ENCODE measurements around the gene TMEM221.

TMEM221 gene

DNA sequence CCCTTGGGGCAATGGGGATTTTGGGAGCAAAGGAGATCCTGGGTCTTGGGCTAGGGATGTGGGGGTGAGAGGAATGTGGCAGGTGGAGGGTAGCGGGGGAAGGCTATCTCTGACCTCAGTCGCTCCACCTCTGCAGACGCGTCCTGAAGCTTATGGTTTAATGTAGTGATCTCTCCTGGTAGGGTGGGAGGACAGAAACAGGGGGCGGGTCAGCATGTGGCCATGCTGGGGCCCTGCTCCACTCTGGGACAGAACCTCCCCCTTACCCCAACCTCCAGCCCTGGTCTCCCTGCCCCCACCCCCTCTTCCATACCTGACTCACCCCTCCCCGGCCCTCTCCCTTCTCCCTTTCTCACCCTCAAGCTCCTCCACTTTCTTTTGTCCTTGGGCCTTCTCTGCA lies 44.5 kb downstream of the TMEM221 start:
- no peak for DNase-seq

GRCh38 chr19:17402982-17403855 lies 45.2 kb downstream of the TMEM221 start:
- no peak for DNase-seq

GRCh38 chr19:17401628-17402027 lies 46.8 kb downstream of the TMEM221 start:
- no peak for DNase-seq

DNA sequence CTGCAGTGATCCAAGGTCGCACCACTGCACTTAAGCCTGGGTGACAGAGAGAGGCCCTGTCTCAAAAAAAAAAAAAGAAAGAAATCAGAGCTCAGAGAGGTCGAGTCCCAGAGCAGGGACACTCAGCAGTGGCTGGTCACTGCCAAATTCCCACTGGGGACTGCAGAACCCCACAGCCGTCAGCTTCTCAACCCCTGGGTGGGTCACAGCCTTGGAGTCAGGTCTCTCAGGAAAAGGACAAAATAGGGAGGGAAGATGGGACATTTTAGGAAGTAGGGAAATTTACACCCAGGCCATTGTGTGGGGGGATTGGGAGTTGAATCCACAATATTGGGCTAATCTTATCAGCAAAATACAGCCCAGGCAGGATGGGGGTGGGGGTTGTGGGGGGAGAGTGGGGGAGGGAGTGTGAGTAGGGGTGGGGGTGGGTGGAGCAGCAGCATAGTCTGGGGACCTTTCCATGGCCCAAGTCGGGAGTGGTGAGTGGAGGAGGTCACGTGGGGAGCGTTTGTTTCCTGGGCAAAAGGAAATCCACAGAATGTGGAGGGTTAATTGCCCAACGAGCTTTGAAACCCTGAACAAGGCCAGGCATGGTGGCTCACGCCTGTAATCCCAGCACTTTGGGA lies 49.5 kb downstream of the TMEM221 start:
- no peak for DNase-seq

- no peak for DNase-seq
Measured at GRCh38 chr19:17394891-17395415, 53.5 kb downstream of the TMEM221 start.

- DNase-seq, result no peak
Measured at GRCh38 chr19:17393914-17394313, 54.6 kb downstream of the TMEM221 start, which contains the start of gene CCDC194. CCDC194 (minus strand) TSS chr19:17394196; CDS start chr19:17394158, 38 bp downstream.

DNA sequence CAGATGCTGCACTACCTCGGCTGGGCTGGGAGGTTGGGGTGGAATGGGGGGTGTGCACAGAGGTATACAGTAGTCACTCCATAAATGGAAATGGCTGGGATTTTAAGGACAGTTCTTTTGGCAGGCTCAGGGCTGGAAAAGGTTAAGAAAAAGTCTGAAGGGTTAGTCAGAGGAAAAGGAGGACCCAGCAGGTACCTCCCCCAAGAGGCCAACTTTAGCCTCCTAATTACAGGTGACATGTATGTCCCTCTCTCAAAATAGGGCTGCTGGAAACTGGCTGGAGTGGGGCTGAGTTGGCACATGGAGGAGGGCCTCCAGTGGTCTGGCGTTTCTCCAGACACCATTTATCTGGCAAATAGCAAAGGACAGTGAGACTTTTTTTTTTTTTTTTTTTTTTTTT lies 55.5 kb downstream of the TMEM221 start:
- no peak for DNase-seq

GRCh38 chr19:17391371-17392151 lies 56.9 kb downstream of the TMEM221 start:
- no peak for DNase-seq

GRCh38 chr19:17390665-17391370 lies 57.6 kb downstream of the TMEM221 start:
- peak; percentile 92 for DNase-seq

GRCh38 chr19:17389957-17390664 lies 58.4 kb downstream of the TMEM221 start:
- no peak for DNase-seq

GRCh38 chr19:17389288-17389687 lies 59.2 kb downstream of the TMEM221 start:
- no peak for DNase-seq

DNA sequence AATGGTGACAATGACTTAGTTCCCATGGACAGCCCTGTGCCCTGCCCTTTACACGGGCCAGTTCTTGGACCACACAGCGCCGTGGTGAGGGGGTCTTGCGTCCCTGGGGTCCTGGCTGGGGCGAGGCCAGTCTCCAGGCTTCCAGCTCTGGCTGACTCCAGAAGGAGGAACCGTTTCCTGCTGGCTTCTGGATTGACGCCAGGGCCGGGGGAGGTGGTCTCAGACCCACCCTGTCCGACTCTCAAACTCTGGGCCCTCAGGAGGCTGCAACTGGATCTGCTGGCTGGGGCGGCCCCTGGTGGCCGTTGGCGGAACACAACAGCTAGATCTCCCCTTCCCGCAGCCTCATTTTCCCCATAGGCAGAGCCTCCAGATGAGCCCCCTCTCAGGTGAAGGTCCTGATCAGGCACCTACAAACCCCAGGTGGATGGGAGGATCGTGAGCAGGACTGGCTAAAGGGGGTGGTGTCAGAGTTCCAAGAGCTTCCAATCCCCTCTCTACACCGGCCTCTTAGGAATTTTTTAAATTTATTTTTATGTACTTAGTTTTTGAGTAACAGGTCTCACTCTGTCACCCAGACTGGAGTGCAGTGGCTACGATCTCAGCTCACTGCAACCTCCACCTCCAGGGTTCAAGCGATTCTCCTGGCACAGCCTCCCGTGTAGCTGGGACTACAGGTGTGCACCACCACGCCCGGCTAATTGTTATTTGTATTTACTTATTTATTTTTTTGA lies 62.4 kb downstream of the TMEM221 start:
- peak; percentile 40 for DNase-seq
